GM12878 (cell line): Measurements from ENCODE around the gene GFPT1. TPM values are rescaled to one million over a fixed set of nuclear protein-coding genes. Genes with fewer than 3 reads are reported as not detected.

Experiments
- ATAC-seq: fragments of 200-7000 bp; cut with Tn5 transposase; 3 replicates; pipeline ENCODE4 v1.9.1; 2020; ENCODE audit warnings: mild to moderate bottlenecking, moderate library complexity
- BruUV-seq: library from RNA; stranded (reverse); fragments of 400-500 nt; replicated peaks from 2 replicates; lab custom pipeline; 2021; lab: Mats Ljungman, UMichigan
- CTCF ChIA-PET: fragments of 300-600 bp; sonication (Branson Sonifier 250); formaldehyde crosslinking; extraction: SDS; loops from one replicate; lab custom pipeline; 2021; ENCODE audit warnings: inconsistent platforms; lab: Yijun Ruan, JAX
- POLR2A ChIA-PET: fragments of 350-600 bp; formaldehyde crosslinking; extraction: SDS; loops from one replicate; lab custom pipeline; 2021; ENCODE audit warnings: inconsistent platforms; lab: Charles Lee
- RAD21 ChIA-PET: fragments of 300-600 bp; sonication (Branson Sonifier 250); formaldehyde crosslinking; loops from one replicate; lab custom pipeline; 2023; ENCODE audit warnings: antibody characterized with exemption; ENCODE audit not compliant: unreplicated experiment; lab: Charles Lee
- SMC1A ChIA-PET: fragments of 300-600 bp; sonication (Branson Sonifier 250); formaldehyde crosslinking; loops from one replicate; lab custom pipeline; 2023; ENCODE audit not compliant: unreplicated experiment, uncharacterized antibody; lab: Charles Lee
- DNase-seq: peaks from one replicate; pipeline ENCODE4 v3.0.0-alpha.2; 2011; ENCODE audit warnings: low read depth, low spot score
- FAIRE-seq: peaks from 3 replicates; lab custom pipeline; 2011; peaks lifted over from hg19 to GRCh38; lab: Jason Lieb, UNC
- H2AFZ ChIP-seq: 2 replicates; pipeline ENCODE4 v1.6.0; 2011; ENCODE audit warnings: low read depth, low read length, control low read depth; ENCODE audit not compliant: control insufficient read depth
- H3K27ac ChIP-seq: 2 replicates; pipeline ENCODE4 v1.5.1; 2011; ENCODE audit warnings: control low read depth; ENCODE audit not compliant: control insufficient read depth, insufficient read depth
- H3K27me3 ChIP-seq, 2 experiments: replicated peaks in 1 of 2; 2 replicates each; pipeline versions ENCODE4 v1.6.0 to v1.6.1; 2011; ENCODE audit warnings: low read length in 1 of 2; ENCODE audit not compliant: control insufficient read depth in 2 of 2, insufficient read depth in 2 of 2
- H3K36me3 ChIP-seq, 2 experiments: 2 replicates each; pipeline ENCODE4 v1.5.1; 2011; ENCODE audit warnings: low read length in 1 of 2; ENCODE audit not compliant: control insufficient read depth in 2 of 2, insufficient read depth in 2 of 2
- H3K4me1 ChIP-seq: 2 replicates; pipeline ENCODE4 v1.6.1; 2011; ENCODE audit warnings: mild to moderate bottlenecking, low read length, moderate library complexity, mixed read lengths; ENCODE audit not compliant: control insufficient read depth, insufficient read depth
- H3K4me2 ChIP-seq: 2 replicates; pipeline ENCODE4 v1.6.0; 2011; ENCODE audit warnings: control low read depth; ENCODE audit not compliant: control insufficient read depth, insufficient read depth
- H3K4me3 ChIP-seq: fragments of 200-600 bp; sonication (generic); 2 replicates; pipeline ENCODE4 v1.5.1; 2016
- H3K79me2 ChIP-seq: 2 replicates; pipeline ENCODE4 v1.6.0; 2011; ENCODE audit warnings: low read length; ENCODE audit not compliant: control insufficient read depth, insufficient read depth
- H3K9ac ChIP-seq: 2 replicates; pipeline ENCODE4 v1.8.0; 2011; ENCODE audit warnings: low read length, control low read depth, mixed read lengths; ENCODE audit not compliant: control insufficient read depth, insufficient read depth
- H3K9me3 ChIP-seq: replicated peaks from 3 replicates; pipeline ENCODE4 v1.5.1; 2011; ENCODE audit warnings: mild to moderate bottlenecking, low read length; ENCODE audit not compliant: control insufficient read depth, insufficient read depth
- H4K20me1 ChIP-seq: 2 replicates; pipeline ENCODE4 v1.6.0; 2011; ENCODE audit not compliant: control insufficient read depth, insufficient read depth
- ATF7 ChIP-seq: fragments of 450-650 bp; IDR thresholded peaks from 2 replicates; pipeline ENCODE4 v1.6.1; 2016; ENCODE audit warnings: low read depth, mild to moderate bottlenecking
- BCLAF1 ChIP-seq: fragments of 450-650 bp; IDR thresholded peaks from 2 replicates; pipeline ENCODE4 v1.6.1; 2017; ENCODE audit warnings: antibody characterized with exemption, mild to moderate bottlenecking, moderate library complexity
- CHD4 ChIP-seq: fragments of 200-600 bp; sonication (generic); IDR thresholded peaks from 2 replicates; pipeline ENCODE4 v1.6.1; 2016; ENCODE audit warnings: mild to moderate bottlenecking
- EGR1 ChIP-seq, 2 experiments: IDR thresholded peaks; 1 replicate in 1 of 2; 2 replicates in 1 of 2; pipeline ENCODE4 v1.6.1; 2011 to 2012; ENCODE audit warnings: low read depth in 2 of 2, low read length in 2 of 2, borderline replicate concordance in 1 of 2, mild to moderate bottlenecking in 1 of 2, moderate library complexity in 1 of 2
- ELK1 ChIP-seq: IDR thresholded peaks from 2 replicates; pipeline ENCODE4 v1.6.1; 2012; ENCODE audit warnings: low read depth, low read length, improper control_type of control experiment
- IKZF2 ChIP-seq, 2 experiments: fragments of 450-650 bp; IDR thresholded peaks; 2 replicates each; pipeline ENCODE4 v1.6.1; 2017; ENCODE audit warnings: mild to moderate bottlenecking in 2 of 2, moderate library complexity in 2 of 2
- NR2C2 ChIP-seq: IDR thresholded peaks from 2 replicates; pipeline ENCODE4 v1.6.1; 2011; ENCODE audit warnings: borderline replicate concordance, low read depth; ENCODE audit not compliant: control insufficient read depth, insufficient read length
- YBX1 ChIP-seq: fragments of 450-650 bp; IDR thresholded peaks from 2 replicates; pipeline ENCODE4 v1.6.1; 2016; ENCODE audit warnings: antibody characterized with exemption
- ZBTB40 ChIP-seq: fragments of 450-650 bp; IDR thresholded peaks from 2 replicates; pipeline ENCODE4 v1.6.1; 2016; ENCODE audit warnings: mild to moderate bottlenecking, moderate library complexity, borderline replicate concordance
- ZNF384 ChIP-seq: IDR thresholded peaks from 2 replicates; pipeline ENCODE4 v1.6.1; 2012; ENCODE audit warnings: low read depth, mild to moderate bottlenecking, low read length, improper control_type of control experiment, borderline replicate concordance
- WGBS: methylation state at CpG from one replicate; pipeline ENCODE4 v1.1.6; 2016; ENCODE audit warnings: low lambda C conversion rate; ENCODE audit not compliant: insufficient replicate concordance, insufficient coverage; ENCODE audit errors: missing lambda C conversion rate; 5-methylcytosine and 5-hydroxymethylcytosine counted together
- in situ Hi-C: fragments of 300-500 bp; cut with MboI; formaldehyde crosslinking; loops from 9 replicates; pipeline ENCODE4 v1.14.3; 2018; ENCODE audit warnings: mixed read lengths
- intact Hi-C: fragments of 100-400 bp; cut with micrococcal nuclease; formaldehyde crosslinking; loops from one replicate; pipeline ENCODE4 v1.14.2; 2022; ENCODE audit not compliant: unreplicated experiment
- polyA plus RNA-seq, 11 experiments: library from polyadenylated mRNA; depleted of rRNA in 4 of 11; unstranded in 6 of 11; stranded (reverse) in 5 of 11; fragments of >200 nt; fragmentation: Nextera tagmentation in 4 of 11; fragmentation: Illumina TruSeq in 1 of 11; extraction: Ambion mirVana in 4 of 11; extraction: Trizol in 1 of 11; gene quantifications; 1 replicate in 1 of 11; 2 replicates in 10 of 11; pipeline versions ENCODE4 v1.2.1 to v1.2.3, GENCODE V29; 2011 to 2016; ENCODE audit warnings: inconsistent platforms in 2 of 11, missing spikeins in 2 of 11, low read depth in 1 of 11
- total RNA-seq, 4 experiments: library from RNA; depleted of rRNA in 3 of 4; stranded (reverse); fragments of >200 nt in 3 of 4; fragmentation: Illumina TruSeq in 1 of 4; extraction: Trizol in 1 of 4; gene quantifications; 2 replicates each; pipeline versions ENCODE4 v1.2.1 to v1.2.3, GENCODE V29; 2013 to 2021
- TF ChIP-seq, protein P1 (sequence below): fragments of 450-650 bp; IDR thresholded peaks from 2 replicates; pipeline ENCODE4 v1.6.1; 2017; ENCODE audit warnings: mild to moderate bottlenecking, low read depth, inconsistent platforms; ENCODE audit not compliant: poor library complexity, severe bottlenecking

Gene GFPT1
- total and polyA plus RNA-seq, 10 of the 15 experiments (the other 5 are each of a cell fraction or from before 2014, with no cell fraction given), result 10.1 to 95.2 (median 24.5) TPM

GRCh38 chr2:69272803-69273471, 114.1 kb downstream of the GFPT1 start (continued):
- TF ChIP-seq ZBTB40, result no peak
- TF ChIP-seq, all 136 proteins: peak for 0

- in situ Hi-C loops, result no loop called here
- Histone ChIP-seq H3K27me3 (0 out of 4 replicates have a peak, but pooled peaks cover 0 to 2% of the 10 kb centered on the region in 2 experiments), H3K9me3 (no peaks in the 10 kb centered on the region), H3K9ac (no peak overlapping the region), H3K4me3 (no peak overlapping the region), H3K4me1 (no peaks in the 10 kb centered on the region), H4K20me1 (no peaks in the 10 kb centered on the region), H3K4me2 (no peak overlapping the region), H3K27ac (no peak overlapping the region), H2AFZ (no peak overlapping the region), H3K36me3 (no peaks in the 10 kb centered on the region), H3K79me2 (no peaks in the 10 kb centered on the region)
- FAIRE-seq, result no peak
- no peak for DNase-seq
- no TSS peak for BruUV-seq
- RAD21 ChIA-PET, result no interaction called here
- no peak for ATAC-seq
- SMC1A ChIA-PET, result interaction anchor here (0.6 to 0.7 kb wide), 2 partner anchors 19 to 149 kb away, joined by 3 read pairs; no protein-coding TSS in a partner anchor
- intact Hi-C loops, result no loop called here
- WGBS, result 61% methylated on average over 3 of the region's 3 CpGs
- POLR2A ChIA-PET, result no interaction called here
- CTCF ChIA-PET, result no interaction called here
- TF ChIP-seq IKZF2 (IDR thresholded peaks at IDR 0.05), result no peak
- no peak for TF ChIP-seq ZNF384
- TF ChIP-seq NR2C2, result no peak
- no peak for TF ChIP-seq YBX1
- TF ChIP-seq, protein P1, sequence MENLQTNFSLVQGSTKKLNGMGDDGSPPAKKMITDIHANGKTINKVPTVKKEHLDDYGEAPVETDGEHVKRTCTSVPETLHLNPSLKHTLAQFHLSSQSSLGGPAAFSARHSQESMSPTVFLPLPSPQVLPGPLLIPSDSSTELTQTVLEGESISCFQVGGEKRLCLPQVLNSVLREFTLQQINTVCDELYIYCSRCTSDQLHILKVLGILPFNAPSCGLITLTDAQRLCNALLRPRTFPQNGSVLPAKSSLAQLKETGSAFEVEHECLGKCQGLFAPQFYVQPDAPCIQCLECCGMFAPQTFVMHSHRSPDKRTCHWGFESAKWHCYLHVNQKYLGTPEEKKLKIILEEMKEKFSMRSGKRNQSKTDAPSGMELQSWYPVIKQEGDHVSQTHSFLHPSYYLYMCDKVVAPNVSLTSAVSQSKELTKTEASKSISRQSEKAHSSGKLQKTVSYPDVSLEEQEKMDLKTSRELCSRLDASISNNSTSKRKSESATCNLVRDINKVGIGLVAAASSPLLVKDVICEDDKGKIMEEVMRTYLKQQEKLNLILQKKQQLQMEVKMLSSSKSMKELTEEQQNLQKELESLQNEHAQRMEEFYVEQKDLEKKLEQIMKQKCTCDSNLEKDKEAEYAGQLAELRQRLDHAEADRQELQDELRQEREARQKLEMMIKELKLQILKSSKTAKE, result no peak
- no peak for TF ChIP-seq ATF7
- no peak for TF ChIP-seq EGR1 (IDR thresholded peaks at IDR 0.05; ENCODE audit: borderline replicate concordance in 1 of 2, low read depth in 2 of 2, low read length in 2 of 2)
- no peak for TF ChIP-seq ELK1
- no peak for TF ChIP-seq CHD4
- TF ChIP-seq BCLAF1, result no peak
Observed at GRCh38 chr2:69271831-69272257, 115.2 kb downstream of the GFPT1 start.
